ENCODE data around the gene FMN1. TPM values are rescaled to one million over a fixed set of nuclear protein-coding genes. Genes with fewer than 3 reads are reported as not detected.

The FMN1 gene
- total and polyA plus RNA-seq, 7 donors: 3.0 to 19.9 (median 6.7) TPM

- Histone ChIP-seq H3K36me3 (no peaks in the 10 kb centered on the region), H3K4me3 (peak overlapping the region; percentile 13 to 53 (median 42)), H3K9me3 (no peaks in the 10 kb centered on the region), H3K27ac (peak overlapping the region; percentile 51 to 84 (median 70)), H3K27me3 (peaks cover 15 to 58% (median 45%) of the 10 kb centered on the region in 3 donors), H3K4me1 (peaks cover 0 to 24% (median 16%) of the 10 kb centered on the region in 4 donors)
- DNase-seq: no peak
- intact Hi-C loops (cut with DNase I): no loop called here
- TF ChIP-seq EP300 (IDR thresholded peaks at IDR 0.05): no peak
- TF ChIP-seq, protein P1, sequence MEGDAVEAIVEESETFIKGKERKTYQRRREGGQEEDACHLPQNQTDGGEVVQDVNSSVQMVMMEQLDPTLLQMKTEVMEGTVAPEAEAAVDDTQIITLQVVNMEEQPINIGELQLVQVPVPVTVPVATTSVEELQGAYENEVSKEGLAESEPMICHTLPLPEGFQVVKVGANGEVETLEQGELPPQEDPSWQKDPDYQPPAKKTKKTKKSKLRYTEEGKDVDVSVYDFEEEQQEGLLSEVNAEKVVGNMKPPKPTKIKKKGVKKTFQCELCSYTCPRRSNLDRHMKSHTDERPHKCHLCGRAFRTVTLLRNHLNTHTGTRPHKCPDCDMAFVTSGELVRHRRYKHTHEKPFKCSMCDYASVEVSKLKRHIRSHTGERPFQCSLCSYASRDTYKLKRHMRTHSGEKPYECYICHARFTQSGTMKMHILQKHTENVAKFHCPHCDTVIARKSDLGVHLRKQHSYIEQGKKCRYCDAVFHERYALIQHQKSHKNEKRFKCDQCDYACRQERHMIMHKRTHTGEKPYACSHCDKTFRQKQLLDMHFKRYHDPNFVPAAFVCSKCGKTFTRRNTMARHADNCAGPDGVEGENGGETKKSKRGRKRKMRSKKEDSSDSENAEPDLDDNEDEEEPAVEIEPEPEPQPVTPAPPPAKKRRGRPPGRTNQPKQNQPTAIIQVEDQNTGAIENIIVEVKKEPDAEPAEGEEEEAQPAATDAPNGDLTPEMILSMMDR (IDR thresholded peaks at IDR 0.05): no peak
- no peak for TF ChIP-seq POLR2AphosphoS5 (IDR thresholded peaks at IDR 0.05)
- TF ChIP-seq POLR2A (IDR thresholded peaks at IDR 0.05): no peak
- whole genome bisulfite sequencing, 2 donors: 7 to 11% methylated on average over 21 of the region's 21 CpGs
Measured at GRCh38 chr15:32716915-32717425, 477.5 kb downstream of the FMN1 start.

DNA sequence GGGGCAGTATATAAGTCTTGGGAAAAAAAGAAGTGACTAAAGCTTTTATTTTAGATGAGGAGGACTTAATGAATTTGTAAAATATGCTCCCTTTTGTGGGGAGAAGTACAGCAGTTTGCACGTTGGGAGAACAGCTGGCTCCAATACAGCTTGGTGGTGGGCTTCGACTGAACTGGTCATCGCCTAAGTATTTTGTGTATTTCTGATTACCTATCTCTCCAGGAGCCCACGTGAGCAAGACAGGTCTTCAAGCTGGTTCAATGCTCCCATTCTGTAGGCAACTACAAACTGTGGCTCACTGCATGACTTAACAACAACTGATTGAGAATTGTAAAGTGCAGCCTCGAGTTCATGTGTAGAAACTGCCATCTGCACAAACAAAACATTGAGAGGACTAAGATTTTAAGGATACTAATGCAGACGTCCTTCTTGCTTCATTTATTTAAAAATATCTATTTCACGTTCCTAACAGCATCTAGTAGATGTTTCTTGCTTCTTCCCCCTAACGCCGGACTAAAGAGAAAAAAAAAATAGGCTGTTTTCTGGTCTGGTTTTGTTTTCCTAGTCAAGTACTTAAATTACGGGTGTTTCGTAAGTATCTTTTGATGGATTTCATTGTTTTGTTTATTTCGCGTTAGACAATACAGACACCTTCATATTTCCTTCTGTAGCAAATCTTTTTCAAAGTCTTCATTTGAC, 478.1 kb downstream of the FMN1 start:
- no peak for DNase-seq
- intact Hi-C loops (cut with DNase I): no loop called here
- Histone ChIP-seq H3K4me1 (peaks cover 0 to 24% (median 16%) of the 10 kb centered on the region in 4 donors), H3K9me3 (no peaks in the 10 kb centered on the region), H3K4me3 (peak overlapping the region in 1 of 4 donors; percentile 50), H3K27me3 (peaks cover 15 to 58% (median 45%) of the 10 kb centered on the region in 3 donors), H3K27ac (peak overlapping the region in 2 of 4 donors; percentile 1 to 51), H3K36me3 (no peaks in the 10 kb centered on the region)
- WGBS, 2 donors: 32 to 38% methylated on average over 13 of the region's 13 CpGs
- TF ChIP-seq POLR2AphosphoS5 (IDR thresholded peaks at IDR 0.05) (no peak), POLR2A (IDR thresholded peaks at IDR 0.05) (no peak), EP300 (IDR thresholded peaks at IDR 0.05) (no peak)
- TF ChIP-seq, protein P1 (IDR thresholded peaks at IDR 0.05): no peak

Small RNAs within 50 kb of the gene (small RNA-seq; reads per million reads assigned to genes)
- gene RF00591: 0 reads per million in 3 donors

Other genes with a start within 250 kb of the FMN1 start
- gene RYR3, start 116.3 kb upstream of the FMN1 start, total RNA-seq: 10 to 100 TPM in 3 of 4 donors, 1 to 10 TPM in 1; 9.5 to 29.1 (median 15.8) TPM
- under 1 TPM in 2 of 3 donors, not detected in 1; 0.38 to 0.60 TPM for gene RYR3, start 116.3 kb upstream of the FMN1 start, polyA plus RNA-seq